Stimulated activated CD4-positive, alpha-beta T cell treated with anti-CD3 and anti-CD28 coated beads, TNF-alpha, amount 100 ng/mL, for 1 hour (primary cell): ENCODE results near the gene HELZ.
"Not testable (repeated sequence)": the region's sequence is repeated elsewhere in the genome, so short reads cannot be mapped to it uniquely, and the experiment has no call there.

Source experiments
- DNase-seq, 3 donors: peaks; one replicate each; pipeline ENCODE4 v3.0.0-alpha.2; 2020; ENCODE audit warnings: low read depth in 3 of 3, low spot score in 1 of 3

Gene HELZ

DNA sequence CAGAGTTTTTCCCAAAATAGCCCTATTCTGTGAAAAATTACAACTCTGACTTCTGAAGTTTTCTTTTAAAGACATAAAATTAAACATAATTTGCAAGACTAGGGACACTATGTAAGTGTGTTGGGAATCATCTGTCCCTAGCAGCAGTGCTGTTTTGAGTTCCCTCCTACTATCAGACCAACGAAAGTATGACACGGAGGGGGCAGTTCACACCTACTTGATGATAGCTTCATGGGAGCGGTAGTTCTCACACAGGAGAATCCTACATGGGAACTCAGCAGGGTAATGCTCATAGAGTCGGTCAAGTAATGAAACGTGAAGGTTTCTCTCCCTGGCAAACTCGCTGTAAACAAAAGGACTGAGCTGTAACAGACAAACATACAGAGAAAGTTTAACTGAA lies 96.6 kb downstream of the HELZ start:
- no peak for DNase-seq

DNA sequence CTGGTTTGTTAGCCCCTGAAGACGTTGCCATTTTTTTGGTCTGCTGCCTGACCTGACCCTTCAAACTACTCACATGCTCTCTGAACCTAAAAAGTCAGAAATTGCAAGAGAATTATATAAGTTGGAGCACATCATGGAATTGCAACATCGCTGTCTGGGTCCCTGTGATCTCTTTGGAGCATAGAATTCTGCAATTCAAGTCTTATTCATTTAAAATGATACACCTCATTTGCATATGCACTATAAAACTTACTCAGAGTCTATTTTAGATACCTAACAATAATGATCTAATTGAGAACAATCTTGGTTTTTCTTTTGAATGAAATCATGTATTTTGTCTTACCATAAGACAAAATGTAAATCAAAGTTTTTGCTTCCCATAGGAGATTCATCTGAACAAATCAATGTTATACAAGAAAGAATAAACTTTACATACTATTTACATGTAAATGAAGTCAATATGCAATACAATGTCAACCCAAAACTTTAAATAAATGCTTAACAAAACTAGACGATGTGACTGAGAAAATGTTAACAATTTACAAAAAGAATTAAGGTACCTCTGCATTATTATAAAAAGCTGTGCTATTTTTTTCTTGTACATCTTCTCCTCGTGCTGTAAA lies 99.7 kb downstream of the HELZ start:
- DNase-seq: no peak

DNA sequence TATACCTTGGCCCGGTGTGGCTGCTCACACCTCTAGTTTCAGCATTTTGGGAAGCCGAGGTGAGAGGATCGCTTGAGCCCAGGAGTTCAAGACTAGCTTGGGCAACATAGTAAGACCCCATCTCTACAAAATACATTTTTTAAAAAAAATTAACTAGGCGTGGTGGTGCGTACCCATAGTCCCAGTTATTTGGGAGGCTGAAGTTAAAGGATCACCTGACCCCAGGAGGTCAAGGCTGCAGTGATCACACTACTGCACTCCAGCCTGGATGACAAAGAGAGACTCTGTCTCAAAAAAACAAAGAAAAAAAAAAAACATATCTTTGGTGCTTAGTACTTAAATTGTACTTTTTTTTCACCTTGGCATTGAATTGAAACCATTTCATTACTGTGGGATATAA lies 101.7 kb downstream of the HELZ start:
- DNase-seq: no peak

DNA sequence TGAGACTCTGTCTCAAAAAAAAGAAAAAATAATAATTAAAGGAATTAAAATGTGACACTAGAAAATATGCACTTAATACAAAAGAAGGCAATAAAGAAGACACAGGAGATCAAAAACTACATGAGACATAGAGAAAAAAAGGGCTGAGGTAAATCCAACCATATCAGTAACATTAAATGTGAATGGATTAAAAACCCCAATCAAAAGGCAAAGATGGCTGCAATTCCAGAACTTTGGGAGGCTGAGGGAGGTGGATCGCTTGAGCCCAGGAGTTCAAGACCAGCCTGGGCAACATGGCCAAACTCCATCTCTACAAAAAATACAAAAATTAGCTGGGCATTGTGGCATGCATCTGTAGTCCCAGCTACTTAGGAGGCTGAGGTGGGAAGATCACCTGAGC lies 103.0 kb downstream of the HELZ start:
- not testable (repeated sequence) for DNase-seq

DNA sequence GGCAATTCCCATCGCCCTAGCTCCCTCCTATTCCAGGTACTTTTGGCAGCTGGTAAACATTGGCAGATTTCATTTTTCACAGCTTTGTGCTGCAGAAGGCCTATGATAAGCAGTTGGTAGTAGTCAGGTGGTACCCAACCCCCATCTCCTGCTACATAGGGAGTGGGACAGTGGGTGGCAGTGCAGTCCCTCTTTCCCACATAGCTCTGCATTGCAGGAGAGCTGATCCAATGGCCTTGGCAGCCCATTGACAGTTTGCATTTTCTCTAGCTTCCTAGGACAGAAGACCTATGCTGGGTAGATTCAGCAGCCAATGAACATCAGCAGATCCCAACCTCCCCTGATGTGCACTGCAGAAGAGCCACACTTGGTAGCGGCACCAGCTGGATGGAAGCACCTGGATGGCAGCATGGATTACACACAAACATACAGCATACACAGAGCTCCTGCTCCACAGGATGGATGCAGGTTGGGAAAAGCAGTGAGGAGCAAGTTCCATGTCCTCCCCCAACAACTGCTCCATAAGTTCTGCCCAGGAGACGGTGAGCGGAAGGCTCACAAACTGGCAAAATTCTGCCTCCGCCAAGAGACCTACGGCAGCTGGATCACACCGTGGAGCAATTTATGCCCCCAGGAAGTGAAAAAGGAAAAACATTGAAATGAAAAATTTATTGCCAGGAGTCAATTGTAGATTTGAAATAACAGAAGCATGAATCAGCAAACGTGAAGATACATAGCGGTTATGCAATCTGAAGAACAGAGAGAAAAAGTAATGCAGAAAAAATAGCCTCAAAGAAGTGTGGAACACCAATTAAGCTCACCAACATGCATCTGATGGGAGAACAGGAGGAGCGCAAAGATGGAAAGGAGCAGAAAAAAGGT lies 105.0 kb downstream of the HELZ start:
- no peak for DNase-seq

DNA sequence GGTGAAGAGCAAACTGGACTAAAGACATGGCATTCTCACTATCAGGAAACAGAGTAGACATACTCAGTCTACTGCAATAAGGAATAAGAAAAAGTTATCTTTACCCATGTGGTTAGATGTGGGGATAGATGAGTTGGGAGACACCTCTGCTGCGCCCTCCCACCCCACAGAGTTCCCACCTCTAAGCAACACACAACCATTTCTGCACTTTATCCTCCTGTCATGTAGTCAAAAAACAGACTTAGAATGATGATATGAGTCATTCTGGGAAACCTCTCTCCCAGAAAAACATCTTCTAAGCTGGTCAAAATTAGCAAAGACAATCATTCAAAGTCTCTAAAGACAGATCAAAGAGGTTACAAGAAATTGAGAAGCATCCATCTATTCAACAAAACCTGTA lies 105.7 kb downstream of the HELZ start:
- no peak for DNase-seq

DNA sequence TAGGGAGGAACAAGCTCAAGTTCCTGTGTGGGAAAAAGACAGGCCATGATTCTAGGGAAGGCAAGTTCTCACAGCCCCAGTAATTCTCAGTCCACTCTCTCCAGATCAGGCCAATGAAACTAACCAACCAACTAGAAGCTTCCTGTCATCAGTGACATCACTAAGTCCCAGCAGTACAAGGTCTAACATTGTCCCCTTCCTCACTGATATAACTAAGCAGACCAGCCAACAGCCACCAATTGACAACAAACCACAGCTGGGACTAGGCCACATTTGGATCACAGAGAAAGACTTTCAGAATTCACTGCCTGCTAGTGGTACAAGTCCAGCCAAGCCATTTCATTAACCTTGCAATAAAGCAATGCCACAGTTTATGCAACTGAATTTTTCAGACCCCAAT lies 106.6 kb downstream of the HELZ start:
- no peak for DNase-seq

DNA sequence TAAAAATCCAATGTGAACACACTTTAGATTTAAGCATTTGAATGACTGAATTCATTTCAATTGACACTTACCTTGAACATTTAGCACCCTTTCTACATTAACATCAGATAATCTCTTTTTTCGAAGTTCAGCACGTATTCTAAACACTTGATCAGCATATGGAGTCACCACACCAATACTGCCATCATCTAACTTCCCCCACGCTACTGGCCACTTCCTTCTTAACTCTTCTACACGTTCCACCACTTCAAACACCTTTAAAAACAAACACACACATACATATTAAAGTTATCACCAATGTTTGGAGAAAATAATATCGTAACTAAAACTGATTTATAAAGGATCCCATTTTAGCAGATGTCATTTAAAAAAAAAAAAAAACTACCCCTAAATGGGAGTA lies 107.1 kb downstream of the HELZ start:
- DNase-seq: no peak

DNA sequence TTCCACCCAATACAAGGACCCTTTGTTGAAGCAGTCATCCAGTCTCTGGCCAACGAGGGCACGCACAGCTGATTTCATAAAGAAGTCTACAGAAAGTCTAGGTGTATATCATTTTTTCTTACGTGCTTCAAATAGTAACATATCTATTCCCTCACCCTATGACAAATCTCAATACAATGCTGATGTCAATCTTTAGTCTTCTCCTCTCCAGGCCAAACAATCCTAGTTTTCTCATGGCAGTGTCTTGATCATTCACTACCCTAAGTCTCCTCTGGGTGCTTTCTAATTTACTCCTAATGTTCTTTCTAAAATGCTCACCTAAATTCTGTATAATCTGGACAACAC lies 108.0 kb downstream of the HELZ start:
- no peak for DNase-seq

DNA sequence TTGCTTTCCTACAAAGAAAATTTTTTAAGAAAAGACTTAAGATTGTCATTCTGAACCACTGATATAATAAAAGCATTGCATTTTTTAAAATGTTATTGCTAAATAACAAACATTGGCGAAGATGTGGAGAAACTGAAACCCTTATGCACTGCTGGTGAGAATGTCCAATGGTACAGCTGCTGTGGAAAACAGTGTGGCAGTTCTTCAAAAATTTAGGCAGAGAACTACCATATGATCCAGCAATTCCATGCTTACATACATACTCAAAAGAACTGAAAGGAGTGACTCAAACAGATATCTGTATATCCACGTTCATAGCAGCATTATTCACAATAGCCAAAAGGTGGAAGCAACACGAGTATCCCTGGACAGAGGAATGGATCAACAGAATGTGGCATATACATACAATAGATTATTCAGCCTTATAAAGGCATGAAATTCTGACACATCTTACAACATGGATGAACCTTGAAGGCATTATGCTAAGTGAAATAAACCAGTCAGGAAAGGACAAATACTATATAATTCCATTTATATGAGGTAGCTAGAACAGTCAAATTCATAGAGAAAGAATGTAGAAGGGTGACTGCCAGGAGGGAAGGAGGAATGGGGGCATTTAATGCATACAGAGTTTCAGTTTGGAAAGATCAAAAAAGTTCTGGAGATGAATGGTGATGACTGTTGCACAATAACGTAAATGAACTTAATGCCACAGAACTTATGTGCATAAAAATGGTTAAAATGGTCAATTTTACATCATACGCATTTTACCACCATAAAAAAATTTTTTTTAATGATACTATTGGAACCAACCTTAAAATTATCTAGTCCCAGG lies 108.6 kb downstream of the HELZ start:
- no peak for DNase-seq

DNA sequence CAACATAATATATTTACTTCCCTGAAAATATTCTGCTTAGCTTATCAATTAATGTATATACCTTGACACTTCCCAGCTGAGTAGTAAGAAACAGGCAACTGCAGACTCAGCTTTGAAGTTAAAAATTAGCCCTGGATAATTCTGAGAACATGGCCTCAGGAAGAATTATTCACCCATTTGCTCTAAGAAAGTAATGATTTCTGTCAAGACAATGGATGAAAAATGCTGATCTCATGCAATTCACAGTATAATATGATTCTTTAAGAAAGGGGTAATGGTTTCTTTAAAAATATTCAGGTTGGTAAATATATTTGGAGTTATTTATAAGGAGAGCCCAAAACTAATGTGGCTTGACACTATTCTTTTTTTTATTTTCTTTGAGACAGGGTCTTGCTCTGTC lies 111.8 kb downstream of the HELZ start:
- DNase-seq: no peak

DNA sequence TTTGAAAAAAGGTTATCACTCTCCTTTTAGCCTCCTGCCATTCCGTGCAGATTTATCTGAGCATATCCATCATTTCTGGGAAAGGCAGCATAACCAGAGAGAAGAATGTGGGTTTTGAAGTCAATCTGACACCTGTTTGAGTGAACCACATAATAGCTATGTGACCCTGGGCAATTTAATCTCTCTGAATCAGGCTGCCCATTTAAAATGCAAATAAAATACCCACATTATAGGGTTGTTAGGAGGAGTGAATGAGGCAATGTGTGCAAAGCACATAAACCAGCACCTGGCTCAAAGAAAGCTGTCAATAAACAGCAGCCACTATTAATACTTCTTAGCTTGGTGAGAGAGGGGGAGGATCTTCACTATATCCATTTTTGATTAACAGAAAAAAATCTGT lies 112.6 kb downstream of the HELZ start:
- DNase-seq: no peak

DNA sequence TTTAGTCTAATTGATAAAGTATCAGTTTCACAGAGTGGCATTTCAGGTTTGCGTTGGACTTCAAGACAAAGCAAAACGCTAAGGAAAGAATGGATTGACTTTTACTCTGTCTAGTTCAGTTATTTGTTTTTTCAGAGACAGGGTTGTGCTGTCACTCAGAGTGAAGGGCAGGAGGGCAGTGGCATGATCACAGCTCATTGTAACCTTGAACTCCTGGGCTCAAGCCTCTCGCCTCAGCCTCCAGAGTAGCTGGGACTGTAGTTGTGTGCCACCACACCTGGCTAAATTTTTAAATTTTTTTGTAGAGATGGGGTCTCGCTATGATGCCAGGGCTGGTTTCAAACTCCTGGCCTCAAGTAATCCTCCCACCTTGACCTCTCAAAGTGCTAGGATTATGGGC lies 114.2 kb downstream of the HELZ start:
- DNase-seq: no peak

DNA sequence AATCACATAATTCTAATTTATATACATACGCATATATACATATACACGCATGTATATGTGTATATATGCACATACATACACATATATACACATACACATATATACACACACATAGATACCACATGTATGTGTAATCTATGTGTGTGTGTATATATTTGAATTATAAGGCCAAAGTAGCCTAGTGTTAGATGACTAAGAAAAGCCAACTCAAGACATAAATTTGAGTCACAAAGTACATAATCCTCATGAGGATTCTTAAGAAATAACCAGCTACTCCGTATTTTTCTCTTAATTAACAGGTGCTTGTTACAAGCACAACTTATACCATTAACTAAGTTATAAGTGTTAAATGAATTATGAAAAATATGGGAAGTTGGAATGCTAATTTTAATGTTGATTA lies 115.7 kb downstream of the HELZ start:
- no peak for DNase-seq

DNA sequence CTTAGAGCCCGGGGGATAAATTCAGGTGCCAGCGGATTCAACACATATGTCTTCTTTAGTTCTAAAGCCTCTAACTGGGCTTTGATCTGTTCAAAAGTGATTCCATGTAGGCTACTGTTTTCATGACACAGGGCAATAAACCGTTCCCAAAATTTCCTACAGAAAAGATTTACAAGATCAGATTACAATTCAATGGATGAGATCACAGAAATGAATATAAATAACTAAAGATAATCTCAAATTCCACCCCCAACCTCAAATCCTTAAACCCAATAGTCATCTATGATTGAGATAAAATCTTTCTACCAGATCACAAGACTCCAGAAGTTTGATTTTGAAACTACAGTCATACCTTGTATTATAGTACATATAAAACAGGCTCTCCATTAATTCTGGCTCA lies 116.3 kb downstream of the HELZ start:
- DNase-seq: no peak

DNA sequence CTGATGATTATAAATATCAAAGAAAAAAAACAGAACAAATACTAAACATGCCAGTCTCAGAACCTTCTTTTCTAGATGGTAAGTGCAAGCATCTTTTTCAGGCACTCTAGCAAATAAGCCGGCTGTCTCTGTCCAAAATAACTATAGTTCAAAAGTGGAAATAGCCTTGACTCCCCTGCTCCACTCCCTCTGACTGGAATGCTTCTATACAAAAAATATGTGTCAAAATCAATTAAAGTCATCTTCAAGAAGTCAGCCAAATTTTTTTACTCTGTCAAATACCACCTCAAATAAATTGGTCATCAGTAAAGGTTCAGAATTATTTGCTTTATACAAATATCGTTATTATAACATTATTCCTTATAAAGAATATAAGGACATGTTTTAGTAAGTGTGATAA lies 117.1 kb downstream of the HELZ start:
- DNase-seq: no peak

DNA sequence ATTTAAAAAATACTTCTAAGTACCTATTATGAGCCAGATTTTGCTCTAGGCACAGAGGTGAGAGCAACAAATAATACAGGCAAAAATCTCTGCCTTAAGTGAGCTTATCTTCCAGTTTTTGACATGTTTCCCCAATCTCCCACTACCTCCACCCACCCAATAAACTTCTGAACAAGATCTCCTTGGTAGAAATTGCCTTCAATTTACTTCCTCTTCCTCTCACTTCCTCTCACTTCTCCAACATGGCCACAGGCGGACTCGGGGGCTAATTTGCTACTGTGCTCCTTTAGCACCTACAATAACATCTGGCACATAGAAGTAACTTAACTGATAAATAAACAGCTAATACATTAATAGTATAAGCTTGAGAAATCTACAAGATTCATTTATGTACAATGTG lies 118.0 kb downstream of the HELZ start:
- DNase-seq: no peak

DNA sequence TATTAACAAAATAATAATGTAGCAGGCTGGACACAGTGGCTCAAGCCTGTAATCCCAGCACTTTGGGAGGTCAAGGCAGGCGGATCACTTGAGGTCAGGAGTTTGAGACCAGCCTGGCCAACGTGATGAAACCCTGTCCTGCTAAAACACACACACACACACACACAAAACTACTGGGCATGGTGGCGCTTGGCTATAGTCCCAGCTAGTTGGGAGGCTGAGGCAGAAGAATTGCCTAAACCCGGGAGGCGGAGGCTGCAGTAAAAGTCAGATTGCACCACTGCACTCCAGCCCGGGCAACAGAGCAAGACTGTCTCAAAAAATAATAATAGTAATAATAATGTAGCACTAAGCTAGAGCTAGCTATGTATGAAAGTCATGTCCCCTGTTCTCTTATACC lies 118.5 kb downstream of the HELZ start:
- DNase-seq: not testable (repeated sequence)

DNA sequence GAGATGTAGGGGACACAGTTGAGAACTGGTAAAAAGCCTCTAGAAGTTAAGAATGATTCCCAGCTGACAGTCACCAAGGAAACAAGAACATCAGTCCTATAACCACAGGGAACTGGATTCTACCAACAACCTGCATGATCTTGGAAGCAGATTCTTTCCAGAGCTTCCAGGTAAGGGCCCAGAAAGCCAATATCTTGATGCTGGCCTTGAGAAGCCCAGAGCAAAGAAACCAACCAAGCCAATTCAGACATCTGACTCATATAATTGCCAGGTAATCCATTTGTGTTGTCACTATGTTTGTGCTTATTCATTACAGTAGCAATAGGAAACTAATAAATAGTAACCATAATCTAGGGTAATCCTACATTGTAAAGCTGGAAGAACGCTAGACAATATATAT lies 119.1 kb downstream of the HELZ start:
- no peak for DNase-seq

DNA sequence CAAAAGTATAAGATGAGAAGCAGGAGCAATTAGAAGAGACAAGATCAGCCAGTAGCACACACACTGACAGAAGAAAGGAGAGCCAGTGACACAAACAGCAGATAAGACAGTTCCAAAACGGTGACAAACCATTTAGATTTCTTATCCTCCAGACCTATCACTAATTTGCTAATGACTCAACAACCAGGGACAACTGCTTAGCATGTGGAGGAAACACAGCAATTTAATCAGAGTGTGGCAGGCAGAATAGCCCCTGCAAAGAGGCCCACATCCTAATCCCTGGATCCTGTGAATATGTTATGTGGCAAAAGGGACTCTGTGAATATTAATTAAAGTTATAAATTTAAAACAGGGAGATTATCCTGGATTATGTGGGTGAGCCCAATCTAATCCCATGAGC lies 119.6 kb downstream of the HELZ start:
- no peak for DNase-seq

DNA sequence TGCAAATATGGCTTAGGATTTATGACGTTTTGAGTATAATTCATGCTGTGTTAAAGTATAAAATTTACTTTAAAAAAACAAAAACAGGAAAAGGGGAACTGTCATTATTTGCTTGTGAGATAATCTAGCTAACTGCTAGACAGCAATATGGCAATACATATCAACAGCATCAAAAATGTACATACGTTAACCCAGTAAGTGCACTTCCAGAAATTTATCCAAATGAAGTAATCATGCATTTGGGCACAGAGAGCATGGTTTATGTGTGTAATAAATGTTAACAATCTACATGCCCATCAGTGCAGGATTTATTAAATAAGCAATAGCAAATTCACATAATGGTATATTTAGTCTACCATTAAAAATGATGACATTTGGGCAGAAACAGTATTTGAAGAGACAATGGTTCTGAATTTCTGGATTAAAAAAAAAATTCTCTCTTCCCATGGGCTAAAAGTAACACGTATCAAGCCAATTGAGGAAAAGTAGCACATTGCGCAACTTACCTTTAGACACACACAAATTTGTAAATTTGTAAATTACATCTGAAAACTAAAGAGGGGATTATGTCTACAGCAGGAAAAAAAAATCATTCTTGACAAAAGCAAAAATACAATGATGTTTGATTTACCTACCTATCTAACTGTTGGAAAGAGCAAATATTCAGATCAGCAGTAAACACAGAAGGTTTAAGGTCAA lies 120.4 kb downstream of the HELZ start:
- no peak for DNase-seq

DNA sequence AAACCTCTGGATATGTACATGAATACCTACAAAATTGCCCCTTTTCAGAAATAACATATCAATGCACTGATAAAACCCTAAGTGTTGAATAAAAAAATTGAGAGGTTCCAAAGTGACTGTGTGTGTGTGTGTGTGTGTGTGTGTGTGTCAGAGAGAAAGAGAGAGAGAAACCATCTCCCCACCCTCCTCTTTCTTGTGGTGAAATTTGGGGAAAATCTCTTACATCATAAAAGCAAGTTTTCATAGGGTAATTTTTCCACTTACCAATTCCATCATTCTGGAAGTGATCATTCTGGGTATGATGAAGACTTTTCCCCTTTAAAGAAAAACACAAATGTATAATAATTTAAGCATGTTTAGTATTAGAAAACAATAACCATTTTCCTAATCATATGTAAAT lies 121.3 kb downstream of the HELZ start:
- no peak for DNase-seq
